ENCODE data around the gene BACH2. TPM values are rescaled to one million over a fixed set of nuclear protein-coding genes. Genes with fewer than 3 reads are reported as not detected.

BACH2 gene
- total RNA-seq, 1 donor, result 3.6 TPM

DNA sequence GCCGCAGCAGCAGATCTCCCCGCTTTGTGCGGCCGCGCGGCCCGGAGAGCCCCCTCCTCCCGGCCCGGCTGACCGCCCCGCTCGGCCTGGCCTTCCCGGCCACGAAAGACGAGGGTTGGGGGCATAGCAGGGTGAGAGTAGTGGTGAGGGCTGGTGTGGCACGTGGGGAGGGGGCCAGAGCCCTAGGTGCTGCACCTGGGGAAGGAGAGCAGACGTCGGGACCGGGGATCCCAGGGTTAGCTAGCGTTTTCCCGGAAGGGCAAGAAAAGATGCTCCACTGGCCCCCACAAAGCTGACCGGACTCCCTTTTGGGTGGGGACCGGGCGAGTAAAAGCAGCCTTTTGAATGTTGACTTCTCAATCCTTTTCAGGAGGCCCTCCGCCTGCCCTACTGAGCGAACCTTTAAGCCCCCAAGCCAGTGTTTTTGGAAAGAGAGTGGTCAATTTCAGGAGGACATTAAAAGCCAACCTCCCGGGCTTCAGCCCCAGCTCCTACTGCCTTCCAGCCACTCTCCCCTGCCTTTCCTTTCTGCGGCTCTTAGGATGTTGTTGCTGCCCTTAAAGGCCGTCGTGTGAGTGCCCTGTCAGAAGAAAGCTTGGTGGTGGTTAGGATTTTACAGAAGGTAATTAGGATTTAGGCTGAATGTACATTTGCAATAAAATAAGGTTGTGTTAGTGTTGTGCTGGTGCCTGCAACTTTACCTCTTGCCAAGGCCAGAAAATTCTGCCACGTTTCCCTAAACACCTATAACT is 648 bp upstream of the BACH2 start:
- Histone ChIP-seq H3K27ac (ENCODE audit: low read depth, low read length) (no peak overlapping the region), H3K9me3 (ENCODE audit: low read depth, low read length) (no peaks in the 10 kb centered on the region), H4K20me1 (ENCODE audit: insufficient read depth, low read length) (no peaks in the 10 kb centered on the region), H3K4me2 (ENCODE audit: insufficient read depth, low read length) (peak overlapping the region; percentile 86), H3K27me3 (ENCODE audit: insufficient read depth, low read length) (peaks cover 60% of the 10 kb centered on the region), H3K36me3 (ENCODE audit: insufficient read depth, low read length) (no peaks in the 10 kb centered on the region), H2AFZ (ENCODE audit: low read length) (peak overlapping the region; percentile 53), H3K4me1 (ENCODE audit: insufficient read depth, low read length) (no peaks in the 10 kb centered on the region), H3K4me3 (ENCODE audit: insufficient read depth, low read length) (peak overlapping the region; percentile 64), H3K79me2 (ENCODE audit: insufficient read depth, low read length) (no peaks in the 10 kb centered on the region)
- no peak for DNase-seq (ENCODE audit: insufficient read length, low spot score, missing footprints)
- TF ChIP-seq, protein P1, sequence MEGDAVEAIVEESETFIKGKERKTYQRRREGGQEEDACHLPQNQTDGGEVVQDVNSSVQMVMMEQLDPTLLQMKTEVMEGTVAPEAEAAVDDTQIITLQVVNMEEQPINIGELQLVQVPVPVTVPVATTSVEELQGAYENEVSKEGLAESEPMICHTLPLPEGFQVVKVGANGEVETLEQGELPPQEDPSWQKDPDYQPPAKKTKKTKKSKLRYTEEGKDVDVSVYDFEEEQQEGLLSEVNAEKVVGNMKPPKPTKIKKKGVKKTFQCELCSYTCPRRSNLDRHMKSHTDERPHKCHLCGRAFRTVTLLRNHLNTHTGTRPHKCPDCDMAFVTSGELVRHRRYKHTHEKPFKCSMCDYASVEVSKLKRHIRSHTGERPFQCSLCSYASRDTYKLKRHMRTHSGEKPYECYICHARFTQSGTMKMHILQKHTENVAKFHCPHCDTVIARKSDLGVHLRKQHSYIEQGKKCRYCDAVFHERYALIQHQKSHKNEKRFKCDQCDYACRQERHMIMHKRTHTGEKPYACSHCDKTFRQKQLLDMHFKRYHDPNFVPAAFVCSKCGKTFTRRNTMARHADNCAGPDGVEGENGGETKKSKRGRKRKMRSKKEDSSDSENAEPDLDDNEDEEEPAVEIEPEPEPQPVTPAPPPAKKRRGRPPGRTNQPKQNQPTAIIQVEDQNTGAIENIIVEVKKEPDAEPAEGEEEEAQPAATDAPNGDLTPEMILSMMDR (IDR thresholded peaks at IDR 0.05; ENCODE audit: extremely low read depth, low read depth, low read length), result no peak

DNA sequence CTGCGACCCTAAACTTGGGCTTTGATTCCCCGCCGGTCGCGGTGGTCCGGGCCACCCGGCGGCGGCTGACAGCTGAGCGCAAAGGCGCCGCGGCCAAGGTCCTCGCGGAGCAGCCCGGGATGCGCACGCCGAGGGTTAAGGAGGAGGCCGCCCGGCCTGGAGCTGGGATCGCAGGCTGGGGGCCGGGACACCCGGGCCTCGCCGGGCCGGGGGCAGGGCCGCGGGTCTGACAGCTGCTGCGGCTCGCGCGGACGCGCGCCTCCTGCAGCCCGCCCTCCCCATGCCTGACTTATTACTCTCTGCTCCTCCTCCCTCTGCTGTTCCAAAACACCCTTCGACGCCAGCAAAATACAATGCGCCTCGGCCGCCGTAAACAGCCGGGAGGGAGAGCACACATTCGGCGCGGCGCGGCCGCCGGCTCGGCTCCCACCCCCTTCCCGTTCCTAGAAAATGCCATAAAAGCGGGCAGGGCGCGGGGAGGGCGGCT is 746 bp downstream of the BACH2 start:
- TF ChIP-seq, protein P1 (IDR thresholded peaks at IDR 0.05; ENCODE audit: extremely low read depth, low read depth, low read length), result no peak
- H3K9me3 ChIP-seq (ENCODE audit: low read depth, low read length), result no peaks in the 10 kb centered on the region
- no peaks in the 10 kb centered on the region for H4K20me1 ChIP-seq (ENCODE audit: insufficient read depth, low read length)
- peak overlapping the region; percentile 73 for H3K4me3 ChIP-seq (ENCODE audit: insufficient read depth, low read length)
- H3K79me2 ChIP-seq (ENCODE audit: insufficient read depth, low read length), result no peaks in the 10 kb centered on the region
- no peaks in the 10 kb centered on the region for H3K4me1 ChIP-seq (ENCODE audit: insufficient read depth, low read length)
- H2AFZ ChIP-seq (ENCODE audit: low read length), result peak overlapping the region; percentile 11
- H3K36me3 ChIP-seq (ENCODE audit: insufficient read depth, low read length), result no peaks in the 10 kb centered on the region
- H3K27me3 ChIP-seq (ENCODE audit: insufficient read depth, low read length), result peaks cover 57% of the 10 kb centered on the region
- H3K4me2 ChIP-seq (ENCODE audit: insufficient read depth, low read length), result peak overlapping the region; percentile 86
- H3K27ac ChIP-seq (ENCODE audit: low read depth, low read length), result no peak overlapping the region
- peak; percentile 93 for DNase-seq (ENCODE audit: insufficient read length, low spot score, missing footprints)

DNA sequence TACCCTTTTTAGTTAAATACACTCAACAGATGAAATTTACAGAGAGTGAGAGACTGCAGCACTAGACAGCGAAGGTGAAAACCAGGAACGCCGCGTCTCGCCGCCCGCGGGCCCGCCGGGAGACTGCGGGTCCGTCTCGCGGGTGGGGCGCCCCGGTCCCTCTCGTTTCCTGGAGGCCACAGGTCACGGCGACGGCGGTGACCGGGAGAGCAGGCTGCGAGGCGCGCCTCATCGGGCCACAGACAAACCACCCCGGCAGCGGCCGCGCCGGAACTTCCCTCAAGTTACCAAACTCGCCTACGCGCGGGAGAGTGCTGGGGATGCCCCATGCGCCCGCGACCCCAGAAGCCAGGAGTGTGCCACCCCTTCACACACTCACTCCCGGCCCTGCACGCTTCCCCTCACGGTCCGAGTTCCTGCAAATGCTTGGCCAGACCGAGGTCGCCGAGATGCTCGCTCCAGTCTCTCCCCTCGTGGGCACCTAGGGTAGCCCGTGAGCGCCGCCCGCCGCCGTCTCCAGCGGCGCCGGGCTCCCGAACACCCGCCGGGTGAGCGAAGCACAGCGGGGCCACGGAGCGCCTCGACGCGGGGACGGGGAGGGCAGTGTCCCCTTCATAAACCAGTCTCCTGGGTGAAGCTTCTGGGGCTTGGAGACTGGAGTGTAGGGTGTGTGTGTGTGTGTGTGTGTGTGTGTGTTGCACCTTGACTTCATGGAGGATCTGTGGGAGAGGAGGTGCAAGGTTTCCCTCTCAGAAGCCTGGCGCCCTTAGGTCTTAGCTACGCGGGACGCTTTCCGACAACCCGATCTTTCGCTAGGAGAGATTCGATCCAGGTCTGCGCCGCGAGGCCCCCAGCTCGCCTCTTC is 1.4 kb downstream of the BACH2 start:
- no peaks in the 10 kb centered on the region for H4K20me1 ChIP-seq (ENCODE audit: insufficient read depth, low read length)
- peak; percentile 85 for DNase-seq (ENCODE audit: insufficient read length, low spot score, missing footprints)
- H3K4me3 ChIP-seq (ENCODE audit: insufficient read depth, low read length), result peak overlapping the region; percentile 73
- TF ChIP-seq, protein P1 (IDR thresholded peaks at IDR 0.05; ENCODE audit: extremely low read depth, low read depth, low read length), result peak; percentile 20
- no peak overlapping the region for H3K27ac ChIP-seq (ENCODE audit: low read depth, low read length)
- H3K4me2 ChIP-seq (ENCODE audit: insufficient read depth, low read length), result peak overlapping the region; percentile 86
- H2AFZ ChIP-seq (ENCODE audit: low read length), result peak overlapping the region; percentile 11
- H3K36me3 ChIP-seq (ENCODE audit: insufficient read depth, low read length), result no peaks in the 10 kb centered on the region
- no peaks in the 10 kb centered on the region for H3K9me3 ChIP-seq (ENCODE audit: low read depth, low read length)
- H3K4me1 ChIP-seq (ENCODE audit: insufficient read depth, low read length), result no peaks in the 10 kb centered on the region
- no peaks in the 10 kb centered on the region for H3K79me2 ChIP-seq (ENCODE audit: insufficient read depth, low read length)
- H3K27me3 ChIP-seq (ENCODE audit: insufficient read depth, low read length), result peaks cover 52% of the 10 kb centered on the region

DNA sequence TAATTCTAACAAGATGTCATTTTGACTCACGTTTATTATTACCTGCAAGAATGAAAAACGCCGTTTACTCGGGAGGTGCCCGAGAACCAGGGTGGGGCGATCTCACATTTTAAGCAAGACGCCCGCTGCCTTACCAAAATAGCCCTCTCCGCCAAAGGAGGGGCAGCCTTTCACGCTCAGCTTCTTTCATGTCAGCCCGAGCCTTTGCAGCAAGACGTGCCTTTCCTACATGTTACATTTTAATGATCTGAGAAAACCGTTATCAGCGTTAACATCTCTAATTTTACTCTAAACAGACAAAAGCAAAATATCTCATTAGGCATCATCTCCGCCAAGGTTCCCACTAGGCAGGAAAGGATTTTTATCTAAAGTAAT is 2.0 kb downstream of the BACH2 start:
- H3K4me2 ChIP-seq (ENCODE audit: insufficient read depth, low read length), result peak overlapping the region; percentile 86
- TF ChIP-seq, protein P1 (IDR thresholded peaks at IDR 0.05; ENCODE audit: extremely low read depth, low read depth, low read length), result no peak
- no peaks in the 10 kb centered on the region for H4K20me1 ChIP-seq (ENCODE audit: insufficient read depth, low read length)
- no peak for DNase-seq (ENCODE audit: insufficient read length, low spot score, missing footprints)
- H3K79me2 ChIP-seq (ENCODE audit: insufficient read depth, low read length), result no peaks in the 10 kb centered on the region
- no peaks in the 10 kb centered on the region for H3K9me3 ChIP-seq (ENCODE audit: low read depth, low read length)
- H2AFZ ChIP-seq (ENCODE audit: low read length), result peak overlapping the region; percentile 11
- H3K4me1 ChIP-seq (ENCODE audit: insufficient read depth, low read length), result no peaks in the 10 kb centered on the region
- no peak overlapping the region for H3K27ac ChIP-seq (ENCODE audit: low read depth, low read length)
- H3K27me3 ChIP-seq (ENCODE audit: insufficient read depth, low read length), result peaks cover 53% of the 10 kb centered on the region
- H3K36me3 ChIP-seq (ENCODE audit: insufficient read depth, low read length), result no peaks in the 10 kb centered on the region
- H3K4me3 ChIP-seq (ENCODE audit: insufficient read depth, low read length), result peak overlapping the region; percentile 73
